Hepatocyte (in vitro differentiated cells): ENCODE data around the gene UBE2S.

Experiments
- EZH2 ChIP-seq: fragments of 200-600 bp; sonication (generic); IDR thresholded peaks from 2 replicates; pipeline ENCODE4 v1.6.1; 2016; ENCODE audit warnings: antibody characterized with exemption, mild to moderate bottlenecking, borderline replicate concordance
- EZH2phosphoT487 ChIP-seq: fragments of 200-600 bp; sonication (generic); IDR thresholded peaks from one replicate; pipeline ENCODE4 v1.6.1; 2018; ENCODE audit warnings: antibody characterized with exemption, mild to moderate bottlenecking, low read depth, moderate library complexity; ENCODE audit not compliant: unreplicated experiment, severe bottlenecking
- TF ChIP-seq, protein P1 (sequence below): fragments of 200-600 bp; sonication (generic); IDR thresholded peaks from 2 replicates; pipeline ENCODE4 v1.5.1; 2016; ENCODE audit warnings: antibody characterized with exemption, mild to moderate bottlenecking; ENCODE audit not compliant: poor library complexity

DNA sequence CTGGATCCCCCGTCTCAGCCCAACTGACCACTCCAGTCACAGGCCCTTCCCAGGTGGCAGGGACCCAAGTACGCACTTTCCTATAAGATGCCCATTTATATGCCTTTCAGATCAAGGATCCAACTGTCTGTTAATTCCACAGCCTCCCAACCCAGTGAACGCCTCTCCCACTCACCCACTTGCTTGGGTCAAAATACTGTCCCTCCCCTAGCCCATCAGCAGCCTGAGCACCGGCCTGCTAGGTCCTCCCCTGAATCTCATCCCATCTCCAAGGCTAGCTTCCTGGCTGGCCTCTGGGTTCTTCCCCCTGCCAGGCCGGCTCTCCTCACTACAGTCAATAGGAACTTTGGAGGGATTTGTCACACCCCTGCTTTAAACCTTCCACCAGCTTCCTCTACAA, 1.9 kb downstream of the UBE2S start:
- TF ChIP-seq, protein P1, sequence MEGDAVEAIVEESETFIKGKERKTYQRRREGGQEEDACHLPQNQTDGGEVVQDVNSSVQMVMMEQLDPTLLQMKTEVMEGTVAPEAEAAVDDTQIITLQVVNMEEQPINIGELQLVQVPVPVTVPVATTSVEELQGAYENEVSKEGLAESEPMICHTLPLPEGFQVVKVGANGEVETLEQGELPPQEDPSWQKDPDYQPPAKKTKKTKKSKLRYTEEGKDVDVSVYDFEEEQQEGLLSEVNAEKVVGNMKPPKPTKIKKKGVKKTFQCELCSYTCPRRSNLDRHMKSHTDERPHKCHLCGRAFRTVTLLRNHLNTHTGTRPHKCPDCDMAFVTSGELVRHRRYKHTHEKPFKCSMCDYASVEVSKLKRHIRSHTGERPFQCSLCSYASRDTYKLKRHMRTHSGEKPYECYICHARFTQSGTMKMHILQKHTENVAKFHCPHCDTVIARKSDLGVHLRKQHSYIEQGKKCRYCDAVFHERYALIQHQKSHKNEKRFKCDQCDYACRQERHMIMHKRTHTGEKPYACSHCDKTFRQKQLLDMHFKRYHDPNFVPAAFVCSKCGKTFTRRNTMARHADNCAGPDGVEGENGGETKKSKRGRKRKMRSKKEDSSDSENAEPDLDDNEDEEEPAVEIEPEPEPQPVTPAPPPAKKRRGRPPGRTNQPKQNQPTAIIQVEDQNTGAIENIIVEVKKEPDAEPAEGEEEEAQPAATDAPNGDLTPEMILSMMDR: no peak
- TF ChIP-seq EZH2 (no peak), EZH2phosphoT487 (no peak)
